Caki2 (cell line): ENCODE measurements around the gene MCC. TPM values are rescaled to one million over a fixed set of nuclear protein-coding genes. Genes with fewer than 3 reads are reported as not detected.
A peak's percentile ranks its signal among the peaks of the same experiment; 100 is the strongest.

Experiments used
- DNase-seq: peaks from one replicate; pipeline ENCODE4 v3.0.0-alpha.2; 2015; ENCODE audit warnings: low read depth
- in situ Hi-C: cut with HindIII; loops from 2 replicates; pipeline ENCODE4 v1.10.0; 2016; ENCODE audit warnings: low sequenced_read_pairs, low pct_unique_long_range_greater_than_20kb, mixed read lengths
- total RNA-seq: library from RNA; depleted of rRNA; stranded (reverse); fragments of >200 nt; shearing (Covaris generic); gene quantifications from 2 replicates; pipeline ENCODE4 v1.2.3, GENCODE V29; 2014; ENCODE audit warnings: low replicate concordance

The MCC gene
- total RNA-seq, 1 experiment from 2014 or later = 0.20 TPM

DNA sequence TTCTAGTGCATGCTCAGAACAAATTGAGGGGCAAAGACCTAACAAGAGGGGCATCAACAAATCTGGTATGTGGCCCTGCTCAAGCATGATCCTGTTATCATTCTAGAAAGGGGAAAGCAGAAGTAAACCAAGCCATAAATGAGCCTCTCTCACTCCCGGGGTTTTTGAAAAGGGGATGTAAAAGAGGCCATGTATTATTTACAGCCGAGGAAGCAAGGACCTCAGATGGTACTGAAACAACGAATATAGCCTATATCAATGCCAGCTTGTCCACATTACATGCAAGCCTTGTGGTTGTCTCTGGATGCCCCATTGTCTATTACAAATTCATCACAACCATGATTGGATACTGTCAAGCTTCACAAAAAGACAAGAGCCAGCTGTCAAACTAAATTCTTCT, 300.3 kb downstream of the MCC start:
- in situ Hi-C loops = no loop called here
- DNase-seq = no peak

DNA sequence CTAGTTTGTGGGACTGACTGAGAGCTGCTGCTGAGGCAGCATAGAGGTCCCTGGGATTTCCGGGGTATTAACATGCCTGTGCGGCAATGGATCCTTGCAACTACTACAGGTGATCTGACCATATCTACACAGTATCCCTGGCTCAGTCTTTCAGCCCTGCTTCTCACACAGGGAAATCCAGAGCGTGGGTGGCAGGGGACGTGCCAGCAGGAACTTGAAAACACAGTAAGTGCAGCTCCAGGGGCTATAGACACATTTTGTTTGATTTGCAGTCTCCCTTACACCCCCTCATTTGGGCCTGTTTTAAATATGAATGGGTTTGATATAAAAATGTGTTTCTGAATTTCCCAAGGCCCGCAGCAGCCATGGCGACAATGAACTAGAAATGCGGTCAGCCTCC, 302.2 kb downstream of the MCC start:
- in situ Hi-C loops = no loop called here
- no peak for DNase-seq

DNA sequence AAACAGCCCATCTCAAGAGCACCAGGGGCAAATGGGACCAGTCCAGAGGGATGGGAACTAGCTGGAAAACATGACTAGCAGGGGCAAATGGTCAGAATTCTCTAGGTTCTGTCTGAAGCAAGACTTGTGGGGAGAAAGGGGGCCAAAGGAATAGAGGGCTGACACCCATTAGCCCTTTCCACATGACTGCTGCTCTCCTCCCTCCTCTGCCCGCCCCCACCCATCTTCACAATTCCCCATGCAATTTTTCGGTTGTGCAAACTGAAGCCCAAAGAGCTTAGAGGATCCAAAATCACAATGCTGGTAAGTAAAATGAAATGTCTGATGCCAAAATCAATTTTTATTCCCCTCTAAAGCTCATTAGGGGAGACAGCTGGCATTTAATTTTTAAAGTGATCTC, 304.6 kb downstream of the MCC start:
- in situ Hi-C loops = no loop called here
- DNase-seq = no peak

DNA sequence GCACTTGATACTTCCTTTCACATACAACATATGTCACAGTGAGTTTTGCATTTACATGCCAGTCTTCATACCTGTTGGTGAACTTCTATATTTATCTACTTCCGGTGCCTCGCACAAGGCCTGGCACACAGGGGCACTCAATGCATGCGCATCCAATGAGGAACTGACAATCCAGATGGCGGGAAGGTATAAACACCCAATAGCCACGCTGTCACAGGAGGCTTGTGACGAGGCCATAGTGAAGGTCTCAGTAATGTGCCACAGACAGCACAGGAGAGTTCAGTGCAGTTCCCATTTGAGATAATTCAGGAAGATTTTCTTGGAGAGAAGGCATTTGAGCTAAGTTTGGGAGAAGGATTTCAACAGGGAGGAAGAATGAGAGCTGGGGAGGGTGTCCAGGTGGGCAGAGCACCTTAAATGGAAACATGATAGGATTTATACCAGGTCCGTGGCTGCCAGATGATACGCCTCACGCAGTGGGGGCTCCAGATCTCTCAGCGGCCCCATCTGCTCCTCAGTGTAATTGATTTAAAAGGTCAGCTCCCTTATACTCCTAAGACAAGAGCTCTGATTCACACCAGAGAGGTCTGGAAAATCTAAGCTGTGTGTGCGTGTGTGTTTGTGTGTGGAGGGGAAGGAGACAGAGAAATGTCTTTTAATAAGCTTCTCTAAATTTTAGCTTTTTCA, 305.5 kb downstream of the MCC start:
- in situ Hi-C loops = no loop called here

DNA sequence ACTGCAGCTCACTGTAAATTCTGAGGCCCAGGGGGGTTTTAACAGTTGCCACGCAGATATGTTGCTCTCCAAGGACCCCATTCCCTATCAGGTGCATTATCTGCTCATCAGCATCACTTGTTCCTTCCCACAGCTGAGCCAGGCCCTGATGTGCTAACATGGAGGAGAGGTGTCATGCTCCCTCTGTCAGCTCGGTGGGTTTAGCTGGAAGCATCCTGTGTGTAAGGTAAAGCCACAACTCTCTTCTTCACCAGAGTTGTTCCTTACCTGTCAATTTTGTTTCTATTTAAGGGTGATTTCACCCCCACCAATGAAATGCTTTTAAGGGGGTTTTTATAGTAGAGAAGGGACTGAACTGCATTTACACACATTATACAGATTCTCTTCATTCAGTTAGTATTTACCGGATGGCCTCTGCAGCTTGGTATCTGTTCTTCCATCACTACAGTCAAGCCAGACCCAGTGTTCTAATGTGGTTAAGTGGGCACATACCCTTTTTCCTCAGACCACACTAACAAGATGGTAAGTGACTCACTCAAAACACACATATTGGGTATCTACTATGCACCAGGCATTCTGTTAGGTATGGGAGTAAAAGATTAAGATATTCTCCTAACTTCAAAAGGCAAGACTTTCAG, 306.3 kb downstream of the MCC start:
- no peak for DNase-seq
- in situ Hi-C loops = no loop called here

More for the DNA sequence above, 305.5 kb downstream of the MCC start:
- no peak for DNase-seq

DNA sequence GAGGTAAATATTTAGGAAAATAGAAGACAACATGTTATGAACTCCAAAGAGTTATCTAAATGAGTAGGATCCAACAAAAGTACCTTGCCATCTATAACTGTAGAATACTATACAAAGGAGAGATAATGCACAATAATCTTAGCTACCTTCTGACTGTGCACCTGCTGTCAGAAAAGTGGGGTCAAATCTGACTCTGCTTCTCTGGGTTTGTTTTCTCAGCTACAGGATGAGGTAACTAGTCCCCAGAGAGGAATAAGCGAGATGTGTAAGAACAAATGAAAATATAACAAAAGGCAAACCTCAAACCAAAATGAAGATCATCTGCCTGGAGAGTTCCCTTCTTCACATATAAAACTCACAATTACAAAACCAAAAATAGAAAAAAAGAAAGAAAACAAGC, 306.8 kb downstream of the MCC start:
- in situ Hi-C loops = no loop called here
- DNase-seq = no peak

DNA sequence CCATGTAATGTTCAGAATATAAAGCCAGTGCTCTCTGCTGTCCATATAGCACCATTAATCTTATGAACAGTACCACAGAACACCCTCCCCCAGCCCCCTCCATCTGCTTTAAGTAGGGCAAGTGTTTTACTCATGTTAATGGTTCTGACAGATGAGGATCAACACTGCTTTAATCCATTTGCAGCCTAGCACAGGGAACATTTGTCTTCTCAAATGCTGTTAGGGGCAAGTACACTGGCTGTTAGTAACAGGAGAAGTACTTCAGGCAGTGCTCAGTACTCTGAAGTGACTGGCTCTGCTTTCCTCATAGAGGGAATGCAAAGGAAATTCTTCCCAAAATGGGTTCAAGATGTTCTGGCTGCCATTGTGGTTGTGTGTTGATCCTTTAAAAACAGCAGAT, 309.1 kb downstream of the MCC start:
- DNase-seq = no peak
- in situ Hi-C loops = no loop called here

DNA sequence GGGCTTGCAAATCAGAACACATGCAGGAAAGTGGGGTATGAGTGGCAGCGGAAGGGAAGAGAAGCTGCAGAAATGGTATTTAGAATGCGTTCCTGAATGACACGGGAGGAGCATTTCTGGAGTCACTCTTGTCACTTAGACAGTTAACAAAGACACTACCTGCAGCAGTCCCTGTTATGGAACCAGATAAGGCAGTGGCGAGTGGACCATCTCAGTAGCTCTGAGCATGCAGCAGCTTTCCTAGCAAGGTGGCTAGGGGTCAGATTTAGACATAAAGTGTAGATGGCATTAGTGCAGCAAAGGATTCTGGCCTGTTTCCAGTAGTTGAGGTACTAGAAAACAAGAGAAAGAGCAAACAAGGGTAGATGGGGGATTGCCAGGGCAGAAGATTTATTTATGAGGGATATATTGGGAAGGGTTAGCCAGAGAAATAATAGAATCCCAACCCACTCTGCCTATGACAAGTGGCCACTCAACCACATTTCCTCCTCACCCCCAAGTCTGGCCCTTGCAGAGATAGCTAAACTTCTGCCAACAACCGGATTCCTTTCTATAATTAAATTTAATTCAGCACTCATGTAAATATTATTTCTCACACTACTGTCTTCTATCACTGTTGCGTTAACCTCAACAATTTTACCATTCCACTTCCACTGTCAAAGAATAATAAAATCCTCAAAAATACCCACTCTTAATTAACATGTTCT, 310.0 kb downstream of the MCC start:
- in situ Hi-C loops = no loop called here
- DNase-seq = no peak

DNA sequence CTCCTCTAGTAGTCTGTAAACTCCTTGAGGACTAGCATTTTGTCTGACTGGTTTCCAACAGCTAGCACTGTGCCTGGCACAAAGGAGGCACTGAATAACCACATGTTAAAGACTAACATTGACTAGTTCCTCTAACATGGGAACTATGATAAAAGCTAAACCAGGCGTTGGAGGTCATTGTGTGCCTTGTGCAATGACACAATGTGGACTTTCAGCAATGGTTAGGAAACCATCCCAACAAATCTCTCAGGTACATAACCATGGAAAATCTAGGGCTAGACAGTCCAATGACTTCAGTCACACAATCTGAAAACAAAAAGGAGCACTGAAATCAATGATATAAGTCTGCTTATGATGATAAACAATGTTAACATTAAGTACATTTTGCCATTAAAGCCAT, 311.0 kb downstream of the MCC start:
- in situ Hi-C loops = no loop called here
- no peak for DNase-seq

DNA sequence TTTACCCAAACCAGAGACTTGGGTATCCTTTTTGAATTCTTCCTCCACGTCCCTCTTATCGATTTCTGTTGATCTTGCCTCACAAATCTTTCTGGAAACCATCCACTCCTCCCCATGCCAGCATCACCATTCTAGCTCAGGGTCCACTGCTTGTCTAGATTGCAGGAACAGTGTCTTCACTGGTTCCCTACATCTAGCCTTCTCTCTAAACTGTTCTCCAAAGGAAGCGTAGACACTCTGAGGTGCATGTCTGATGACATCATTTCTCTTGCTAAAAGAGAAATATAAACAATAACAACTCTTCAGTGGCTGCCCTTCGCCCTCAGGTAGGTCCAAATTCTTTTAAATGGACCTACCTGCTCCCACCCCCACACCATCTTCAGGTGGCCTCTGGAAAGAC, 311.5 kb downstream of the MCC start:
- no peak for DNase-seq
- in situ Hi-C loops = no loop called here

DNA sequence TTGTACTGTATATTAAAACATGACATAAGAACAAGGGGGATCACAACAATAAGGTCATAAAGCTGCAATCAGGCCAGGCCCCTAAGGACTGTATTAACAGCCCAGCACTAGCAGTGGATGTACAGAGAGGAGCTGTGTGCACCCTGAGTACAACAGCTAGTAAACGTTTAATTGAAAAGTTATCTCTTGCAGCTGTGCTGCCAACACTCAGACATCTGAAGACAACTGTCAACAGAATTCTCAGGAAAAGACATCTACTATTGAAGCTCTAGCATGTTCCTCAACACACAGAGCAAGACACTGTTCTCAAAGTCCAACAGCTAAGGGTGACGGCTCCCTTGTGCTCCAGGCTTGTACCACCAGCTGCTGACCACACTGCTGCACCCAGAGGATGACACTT, 312.1 kb downstream of the MCC start:
- in situ Hi-C loops = no loop called here
- DNase-seq = no peak

DNA sequence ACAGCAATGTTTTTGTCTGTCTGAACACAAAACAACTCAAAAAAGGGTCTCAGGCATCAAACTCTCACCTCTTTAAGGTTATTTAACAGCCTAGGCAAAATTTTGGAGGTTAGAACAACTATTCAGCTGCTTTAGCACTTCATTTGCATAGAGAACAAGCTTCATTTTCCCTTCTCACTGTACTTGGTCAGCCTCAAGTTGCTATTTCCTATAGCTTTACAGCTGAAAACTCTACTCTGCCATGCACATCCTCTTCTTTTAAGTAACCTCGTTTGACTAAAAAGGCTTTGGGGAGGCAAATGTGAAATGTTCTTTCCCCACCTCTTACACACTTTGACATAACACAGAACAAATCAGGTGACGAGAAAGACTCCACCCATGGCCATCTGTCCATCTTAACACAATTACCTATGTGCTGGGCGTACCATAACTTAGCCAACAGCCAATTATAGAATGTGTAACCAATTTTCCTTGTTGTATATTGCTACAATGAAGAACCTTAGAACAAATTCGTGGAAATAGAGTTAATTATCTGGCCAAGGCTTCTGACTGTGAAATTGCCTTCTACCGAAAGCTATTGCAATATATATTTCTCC, 315.9 kb downstream of the MCC start:
- in situ Hi-C loops = no loop called here

DNA sequence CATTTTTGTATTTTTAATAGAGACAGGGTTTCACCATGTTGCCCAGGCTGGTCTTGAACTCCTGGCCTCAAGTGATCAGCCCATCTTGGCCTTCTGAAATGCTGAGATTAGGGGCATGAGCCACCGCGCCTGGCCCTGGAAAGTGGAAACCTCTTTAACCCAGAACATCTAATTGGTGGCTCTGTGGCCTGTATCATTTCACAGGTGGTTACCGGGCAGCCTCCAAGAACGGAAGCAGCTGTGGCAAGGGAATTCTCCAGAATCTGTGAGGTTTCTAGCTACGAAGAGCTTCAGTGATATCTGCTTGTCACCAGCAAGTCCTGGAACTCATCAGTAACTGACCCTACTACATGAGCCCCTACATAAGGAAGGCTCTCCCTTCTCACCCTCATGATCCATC, 316.7 kb downstream of the MCC start:
- in situ Hi-C loops = no loop called here
- DNase-seq = no peak

More for the DNA sequence above, 315.9 kb downstream of the MCC start:
- DNase-seq = no peak

DNA sequence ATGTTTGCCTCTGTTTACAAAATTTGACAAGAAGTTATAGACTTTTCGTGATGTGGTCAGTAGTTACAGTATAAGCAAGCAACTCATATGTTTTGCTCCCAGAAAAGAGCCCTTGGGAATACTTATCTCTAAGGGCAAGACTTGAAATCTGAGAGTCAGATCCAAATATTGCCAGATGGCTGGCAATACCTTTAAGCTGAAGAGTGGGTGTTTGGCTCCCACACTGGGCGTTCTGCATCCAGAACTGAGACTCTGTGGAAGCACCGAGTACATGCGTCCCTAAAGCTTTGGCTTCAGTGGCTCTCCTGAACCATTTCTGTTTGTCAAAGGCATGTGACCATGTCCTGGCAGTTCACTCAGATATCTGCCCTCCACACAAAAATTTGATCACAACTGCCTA, 317.5 kb downstream of the MCC start:
- in situ Hi-C loops = no loop called here
- no peak for DNase-seq

DNA sequence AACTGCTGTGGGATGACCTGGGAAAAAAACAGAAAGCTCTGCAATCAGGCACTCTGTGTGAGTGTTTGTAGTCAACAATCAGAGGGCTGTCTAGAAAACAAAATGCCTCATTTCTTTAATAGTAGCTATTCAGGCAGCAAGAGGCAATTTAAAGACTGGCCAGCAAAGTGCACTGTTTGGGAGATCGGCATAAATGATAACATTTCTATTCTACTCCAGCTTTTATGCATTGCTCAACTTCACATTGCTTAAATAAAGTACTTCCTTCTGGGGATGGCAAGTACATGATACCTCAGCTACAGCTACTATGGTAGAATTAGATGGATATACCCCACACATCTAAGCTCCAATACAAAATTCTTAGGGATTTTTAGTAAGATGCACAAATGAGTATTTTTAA, 318.5 kb downstream of the MCC start:
- in situ Hi-C loops = no loop called here
- no peak for DNase-seq

DNA sequence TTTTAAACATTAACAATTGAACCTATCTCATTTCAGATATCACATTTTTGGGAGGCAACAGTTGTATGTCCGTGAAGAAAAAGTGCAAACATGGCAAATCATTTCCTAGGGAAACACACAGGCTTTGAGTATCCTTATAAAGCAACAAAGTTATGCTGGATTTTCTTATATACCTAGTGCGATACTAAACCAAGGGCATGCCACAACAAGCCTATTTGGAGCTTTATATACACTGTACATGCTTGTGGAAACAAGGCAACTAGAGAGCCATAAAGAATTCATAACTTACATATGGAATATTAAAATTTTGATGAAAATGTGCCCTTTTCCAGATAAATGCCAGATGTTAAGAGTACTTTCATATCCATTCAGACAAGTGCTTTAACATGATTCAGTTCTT, 320.3 kb downstream of the MCC start:
- in situ Hi-C loops = no loop called here
- no peak for DNase-seq

DNA sequence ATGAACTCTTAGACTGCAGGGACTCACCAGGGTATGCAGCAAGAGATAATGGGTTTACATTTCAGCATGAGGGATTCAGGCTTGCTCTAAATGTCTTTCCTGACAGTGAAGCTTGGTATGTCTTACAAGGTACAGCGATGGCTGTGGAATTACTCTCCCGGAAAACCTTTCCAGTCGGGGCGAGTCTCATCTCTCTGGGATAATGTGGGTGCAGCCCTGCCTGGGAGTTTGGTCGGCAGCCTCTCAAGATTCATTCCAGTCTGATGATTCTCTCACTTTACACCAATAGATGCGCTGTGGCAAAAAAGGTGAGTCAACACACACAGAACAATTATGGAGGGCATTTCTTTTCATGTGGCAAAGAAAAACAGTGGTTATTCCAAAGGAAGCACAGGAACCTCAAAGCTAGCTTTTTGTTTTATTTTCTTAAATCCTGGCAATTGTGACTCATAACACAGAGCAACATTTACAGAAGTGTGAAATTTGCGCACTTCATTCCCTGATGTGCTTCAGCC, 321.3 kb downstream of the MCC start:
- peak; percentile 74 for DNase-seq

DNA sequence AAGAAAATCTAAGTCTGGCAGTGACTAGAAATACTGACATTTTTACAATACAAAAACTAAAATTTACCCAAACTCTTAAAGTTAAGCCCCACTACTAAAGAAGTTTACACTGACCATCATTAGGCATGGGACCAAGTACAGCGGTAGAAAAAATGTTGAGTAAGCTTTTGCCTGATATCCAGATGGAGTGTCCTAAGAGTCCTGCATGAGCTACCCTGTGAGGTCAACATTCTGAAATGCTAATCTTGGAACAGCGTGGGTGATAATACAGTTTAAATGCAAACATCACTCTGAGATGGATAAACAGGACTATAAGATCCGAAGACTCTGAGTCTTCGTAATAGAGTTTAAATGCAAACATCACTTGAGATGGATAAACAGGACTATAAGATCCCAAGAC, 322.0 kb downstream of the MCC start:
- no peak for DNase-seq
- in situ Hi-C loops = no loop called here

More for the DNA sequence above, 321.3 kb downstream of the MCC start:
- in situ Hi-C loops = no loop called here

DNA sequence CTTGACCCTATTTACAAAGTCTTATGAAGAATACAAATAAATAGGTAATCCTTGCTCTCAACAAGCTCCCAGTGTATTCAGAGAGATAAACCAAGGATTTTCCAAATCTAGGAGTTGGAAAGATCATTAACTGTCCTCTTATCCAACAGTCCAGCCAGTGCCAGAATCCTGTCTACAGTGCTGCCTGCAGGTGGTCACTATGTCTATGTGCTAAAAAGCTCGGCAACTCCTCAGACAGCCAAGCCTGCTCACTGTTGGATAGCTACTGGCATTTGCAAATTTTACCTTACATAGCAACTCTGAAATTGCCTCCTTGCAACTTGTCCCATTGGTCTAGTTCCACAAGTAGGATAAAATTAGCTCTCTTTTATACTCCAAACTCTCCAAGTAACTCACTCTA, 324.2 kb downstream of the MCC start:
- in situ Hi-C loops = no loop called here
- DNase-seq = no peak
